HEK293 (cell line): Measurements from ENCODE around the gene PPP3CA.

Experiments
- YY1 ChIP-seq: fragments of 450-650 bp; formaldehyde crosslinking; IDR thresholded peaks from 2 replicates; pipeline ENCODE4 v1.5.1; 2018; ENCODE audit warnings: missing biosample characterization, missing genetic modification characterization
- ZFP37 ChIP-seq: fragments of 450-650 bp; formaldehyde crosslinking; IDR thresholded peaks from 2 replicates; pipeline ENCODE4 v1.5.1; 2016; ENCODE audit warnings: missing biosample characterization, missing genetic modification characterization

- TF ChIP-seq ZFP37 (no peak), YY1 (tag by site-specific recombination) (no peak)
Measured at GRCh38 chr4:101122019-101122418, 225.3 kb downstream of the PPP3CA start.
